ENCODE data around the gene SCAP. TPM values are rescaled to one million over a fixed set of nuclear protein-coding genes. Genes with fewer than 3 reads are reported as not detected.

The SCAP gene
- total and polyA plus RNA-seq, 2 of the 4 experiments (the other 2 are of a cell fraction), result 25.3 to 34.6 TPM

GRCh38 chr3:47430606-47431005 is 45.1 kb downstream of the SCAP start:
- POLR2A ChIA-PET (ENCODE audit: unreplicated experiment), result no interaction called here
- dilution Hi-C loops (cut with HindIII; ENCODE audit: low sequenced_read_pairs, unreplicated experiment), result no loop called here
- WGBS, 2 experiments (ENCODE audit: extremely low coverage in 2 of 2, insufficient read length in 1 of 2), result 81% methylated on average over 3 of the region's 7 CpGs; no CpG with 5 or more reads in 1 of the 2 experiments

More at GRCh38 chr3:47430606-47431005, 45.1 kb downstream of the SCAP start:
- Histone ChIP-seq H2BK15ac (ENCODE audit: low read depth, low read length) (no peak overlapping the region), H3K36me3 (ENCODE audit: control insufficient read depth, insufficient read depth, low read length) (peaks cover 49% of the 10 kb centered on the region), H4K5ac (ENCODE audit: low read depth, low read length) (no peak overlapping the region), H3K9ac (ENCODE audit: low read depth, low read length) (no peak overlapping the region), H2BK120ac (ENCODE audit: low read depth, low read length) (no peak overlapping the region), H3K27me3 (ENCODE audit: control insufficient read depth, insufficient read depth, low read length) (no peaks in the 10 kb centered on the region), H3K27ac (ENCODE audit: insufficient read depth, low read length) (no peak overlapping the region), H3K23ac (ENCODE audit: low read depth, low read length) (no peak overlapping the region), H4K8ac (ENCODE audit: low read depth in 2 of 2, low read length in 2 of 2) (no peak overlapping the region), H3K18ac (ENCODE audit: low read depth, low read length) (no peak overlapping the region), H3K14ac (replicated peaks; ENCODE audit: low read depth, low read length) (no peak overlapping the region), H3K9me3 (ENCODE audit: control insufficient read depth, insufficient read depth, low read length) (no peaks in the 10 kb centered on the region), H2BK5ac (ENCODE audit: low read depth, low read length, poor library complexity, severe bottlenecking) (no peak overlapping the region), H3K4me2 (ENCODE audit: low read depth, low read length) (no peak overlapping the region), H4K20me1 (ENCODE audit: insufficient read depth, low read length) (peaks cover 5% of the 10 kb centered on the region; the same call in 1 of the 2 replicates), H3K9me1 (ENCODE audit: insufficient read depth, low read length) (peaks cover 23% of the 10 kb centered on the region; the same call in 1 of the 2 replicates), H2AK9ac (replicated peaks; ENCODE audit: low read depth, low read length, poor library complexity) (no peak overlapping the region), H2AK5ac (ENCODE audit: low read depth, low read length) (no peak overlapping the region), H3K4me1 (ENCODE audit: control insufficient read depth, insufficient read depth, low read length) (no peaks in the 10 kb centered on the region), H3K56ac (ENCODE audit: extremely low read depth, insufficient read depth, low read length) (no peak overlapping the region), H3K4me3 (ENCODE audit: insufficient read depth, low read depth, low read length) (no peak overlapping the region), H3K4ac (ENCODE audit: low read depth, low read length) (no peak overlapping the region), H3K79me1 (ENCODE audit: low read depth in 1 of 2, low read length in 2 of 2) (peaks cover 5 to 22% of the 10 kb centered on the region in 2 experiments; a peak in 1 of 4 replicates), H2BK20ac (ENCODE audit: low read depth, low read length) (no peak overlapping the region), H4K91ac (ENCODE audit: insufficient read depth, low read depth, low read length) (no peak overlapping the region), H2AFZ (replicated peaks; ENCODE audit: low read length, poor library complexity) (no peak overlapping the region)
- intact Hi-C loops (cut with micrococcal nuclease) (no loop called here), in situ Hi-C loops (cut with MboI; ENCODE audit: low sequenced_read_pairs) (no loop called here)
- ATAC-seq (ENCODE audit: low read depth), result no peak
- CTCF ChIA-PET, result interaction anchor here (1.1 kb wide), 1 partner anchor 8 kb away, joined by 3 read pairs; no protein-coding TSS in a partner anchor
- BruUV-seq (replicated peaks), result no TSS peak
- TF ChIP-seq USF2 (IDR thresholded peaks at IDR 0.05; ENCODE audit: low read depth, low read length) (no peak), RAD21 (IDR thresholded peaks at IDR 0.05; ENCODE audit: low read length) (no peak), MAZ (IDR thresholded peaks at IDR 0.05; ENCODE audit: borderline replicate concordance, low read depth, low read length) (no peak), CEBPB (IDR thresholded peaks at IDR 0.05; ENCODE audit: low read depth, low read length) (no peak)
- DNase-seq, result no peak

Measured in IMR-90 (cell line).